Raji (cell line): ENCODE data around the gene SCP2.

ENCODE experiments used
- POLR2A ChIP-seq: IDR thresholded peaks from 2 replicates; pipeline ENCODE4 v1.6.1; 2011; ENCODE audit warnings: low read depth, low read length, control low read depth; ENCODE audit not compliant: insufficient read depth

The SCP2 gene

GRCh38 chr1:53088616-53089300 lies 161.7 kb downstream of the SCP2 start:
- no peak for TF ChIP-seq POLR2A

GRCh38 chr1:53089478-53090226 lies 162.6 kb downstream of the SCP2 start:
- TF ChIP-seq POLR2A, result no peak

DNA sequence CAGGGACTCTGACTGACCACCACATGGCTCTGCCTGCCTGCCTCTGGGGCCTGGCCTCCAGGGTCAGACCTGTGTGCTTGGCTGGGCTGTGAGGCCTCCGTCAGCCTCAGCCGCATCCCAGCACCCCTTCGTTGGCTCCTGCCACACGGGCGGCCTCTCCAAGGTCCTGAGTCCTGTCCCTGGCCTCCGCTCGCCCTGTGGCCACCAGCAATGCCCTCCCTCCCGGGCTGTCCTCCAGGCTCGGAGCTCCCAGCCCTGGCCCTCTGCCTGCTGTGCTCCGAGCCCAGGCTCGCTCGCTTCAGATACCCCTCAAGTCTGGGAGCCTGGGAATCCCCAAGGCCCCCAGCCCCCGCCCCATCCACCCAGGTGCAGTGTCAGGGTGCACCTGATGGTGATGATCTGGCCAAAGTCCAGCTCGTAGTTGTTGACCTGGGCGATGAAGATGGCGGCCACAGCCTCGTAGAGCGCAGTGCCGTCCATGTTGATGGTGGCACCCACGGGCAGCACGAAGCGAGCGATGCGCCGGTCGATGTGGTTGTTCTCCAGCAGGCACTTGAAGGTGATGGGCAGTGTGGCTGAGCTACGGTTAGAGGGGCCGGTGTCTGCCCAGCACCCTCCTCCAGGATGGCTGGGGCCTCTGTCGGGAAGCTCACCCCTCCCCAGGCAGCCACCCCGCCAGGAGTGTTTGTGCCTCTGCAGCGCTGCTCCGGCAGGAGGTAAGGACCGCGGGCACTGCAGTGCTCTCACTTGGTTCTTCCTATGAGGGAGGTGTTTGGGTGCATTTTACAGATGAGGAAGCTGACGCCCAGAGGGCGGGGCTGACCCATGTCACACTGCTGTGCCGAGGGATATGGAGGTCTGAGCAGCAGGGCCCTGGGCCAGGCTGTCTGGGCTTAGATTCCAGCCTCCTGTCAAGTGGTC lies 163.4 kb downstream of the SCP2 start:
- TF ChIP-seq POLR2A, result no peak

DNA sequence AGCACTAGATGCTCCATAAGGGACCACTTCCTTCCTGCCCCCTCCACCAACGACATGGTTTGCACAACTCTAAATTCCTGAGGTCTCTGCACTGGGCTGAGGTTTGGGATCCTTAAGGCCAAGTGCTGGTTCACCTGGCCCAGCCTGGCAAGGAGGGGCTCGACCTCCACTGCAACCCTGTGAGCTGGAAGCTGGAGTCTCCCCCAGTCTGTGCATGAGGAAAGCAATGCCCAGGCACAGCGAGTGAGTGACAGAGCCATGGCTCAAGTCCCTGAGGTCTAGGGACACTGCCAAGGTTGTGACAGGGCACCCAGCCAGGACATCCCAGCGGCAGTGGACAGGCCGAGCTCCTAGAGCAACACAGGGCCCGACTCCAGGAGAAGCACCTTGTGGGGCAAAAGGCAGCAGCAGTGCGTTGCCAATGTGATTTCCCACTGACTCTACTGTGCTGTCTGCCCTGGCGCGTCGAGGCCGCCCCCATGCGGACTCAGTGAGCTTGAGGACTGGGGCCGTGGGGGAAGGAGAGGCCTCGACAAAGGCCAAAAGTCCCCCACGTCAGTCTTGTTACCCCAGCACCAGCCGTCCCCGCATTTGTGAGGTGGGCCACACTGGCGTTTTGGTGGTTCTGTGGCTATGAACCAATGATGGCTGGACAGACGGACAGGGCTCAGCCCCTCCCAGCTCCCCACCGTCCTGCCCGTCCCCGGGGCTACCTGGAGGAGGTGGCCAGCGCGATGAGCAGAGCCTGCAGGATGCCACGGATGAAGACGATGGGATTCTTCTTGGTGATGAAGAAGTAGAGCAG lies 165.0 kb downstream of the SCP2 start:
- no peak for TF ChIP-seq POLR2A

DNA sequence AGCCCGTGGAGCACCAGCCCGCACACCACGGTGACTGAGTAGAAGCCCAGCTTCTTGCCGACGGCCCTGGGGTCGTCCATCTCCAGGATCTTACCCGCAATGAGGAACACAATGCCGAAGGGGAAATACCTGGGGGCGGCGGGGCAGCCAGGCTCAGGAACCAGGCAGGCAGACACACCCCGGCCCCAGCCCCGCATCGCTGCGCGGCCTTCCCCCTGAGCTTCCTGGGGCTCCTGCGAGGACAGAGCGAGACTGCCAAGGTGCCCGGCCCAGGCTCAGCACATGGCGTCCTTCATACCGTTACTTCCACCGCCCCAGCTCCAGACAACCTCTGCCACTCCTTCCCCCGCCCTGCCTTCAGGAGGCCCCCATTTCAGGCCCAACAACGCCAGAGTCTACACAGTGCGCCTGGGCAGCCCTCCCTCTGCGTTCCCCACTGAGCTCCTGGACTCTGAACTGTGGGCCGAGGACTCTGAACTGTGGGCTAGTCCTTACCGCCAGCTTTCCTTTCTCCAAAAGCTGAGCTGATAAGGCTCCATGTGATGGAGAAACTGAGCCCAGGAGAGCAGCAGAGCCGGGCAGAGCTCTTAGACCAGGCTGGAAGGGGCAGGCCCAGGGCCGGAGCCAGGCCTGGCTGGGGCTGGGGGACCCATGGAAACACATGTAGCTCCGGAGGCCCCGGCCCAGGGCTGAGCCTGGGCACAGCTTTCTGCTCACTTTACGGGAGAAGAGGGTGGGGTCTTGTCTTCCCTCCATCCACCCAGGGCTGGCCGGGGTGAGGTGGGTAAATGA lies 165.8 kb downstream of the SCP2 start:
- no peak for TF ChIP-seq POLR2A

GRCh38 chr1:53093451-53093754 lies 166.3 kb downstream of the SCP2 start:
- TF ChIP-seq POLR2A, result no peak

GRCh38 chr1:53093778-53094532 lies 166.9 kb downstream of the SCP2 start:
- no peak for TF ChIP-seq POLR2A

- no peak for TF ChIP-seq POLR2A
These were observed 167.4 kb downstream of the SCP2 start for GRCh38 chr1:53094533-53094919.
